HG03135 (cell line): Measurements from ENCODE around the gene LY86.

Experiments used
- ATAC-seq: cut with Tn5 transposase; IDR thresholded peaks from one replicate; pipeline ENCODE4 v1.9.1; 2021; ENCODE audit warnings: mild to moderate bottlenecking, moderate library complexity; ENCODE audit not compliant: unreplicated experiment

LY86 gene

GRCh38 chr6:6678811-6679210 is 90.3 kb downstream of the LY86 start:
- no peak for ATAC-seq

- no peak for ATAC-seq
Observed at GRCh38 chr6:6679633-6680032, 91.1 kb downstream of the LY86 start.

GRCh38 chr6:6680526-6680925 is 92.0 kb downstream of the LY86 start:
- no peak for ATAC-seq

- no peak for ATAC-seq
Observed at GRCh38 chr6:6681075-6681849, 92.7 kb downstream of the LY86 start.

GRCh38 chr6:6682225-6682624 is 93.7 kb downstream of the LY86 start:
- no peak for ATAC-seq

- ATAC-seq, result peak; percentile 89
Observed at GRCh38 chr6:6683969-6684833, 95.7 kb downstream of the LY86 start.

- no peak for ATAC-seq
Observed at GRCh38 chr6:6685249-6686040, 96.9 kb downstream of the LY86 start.

GRCh38 chr6:6686176-6686575 is 97.7 kb downstream of the LY86 start:
- ATAC-seq, result no peak

GRCh38 chr6:6686748-6687601 is 98.5 kb downstream of the LY86 start:
- no peak for ATAC-seq

GRCh38 chr6:6688283-6688682 is 99.8 kb downstream of the LY86 start:
- no peak for ATAC-seq

- no peak for ATAC-seq
Observed at GRCh38 chr6:6688951-6689350, 100.4 kb downstream of the LY86 start.

GRCh38 chr6:6689400-6690143 is 101.1 kb downstream of the LY86 start:
- ATAC-seq, result no peak

GRCh38 chr6:6690144-6690483 is 101.6 kb downstream of the LY86 start:
- no peak for ATAC-seq

- no peak for ATAC-seq
Observed at GRCh38 chr6:6694368-6694780, 105.9 kb downstream of the LY86 start.

GRCh38 chr6:6694825-6695624 is 106.5 kb downstream of the LY86 start:
- no peak for ATAC-seq

- ATAC-seq, result no peak
Observed at GRCh38 chr6:6695625-6696276, 107.2 kb downstream of the LY86 start.

- ATAC-seq, result no peak
Observed at GRCh38 chr6:6696867-6697531, 108.5 kb downstream of the LY86 start.

- ATAC-seq, result no peak
Observed at GRCh38 chr6:6697620-6698019, 109.1 kb downstream of the LY86 start.
